ENCODE measurements around the gene KAT8. TPM values are rescaled to one million over a fixed set of nuclear protein-coding genes. Genes with fewer than 3 reads are reported as not detected.

The KAT8 gene
- total and polyA plus RNA-seq, 2 of the 13 experiments (the other 11 are each of a cell fraction or from before 2014, with no cell fraction given), result 79.0 to 84.2 TPM

DNA sequence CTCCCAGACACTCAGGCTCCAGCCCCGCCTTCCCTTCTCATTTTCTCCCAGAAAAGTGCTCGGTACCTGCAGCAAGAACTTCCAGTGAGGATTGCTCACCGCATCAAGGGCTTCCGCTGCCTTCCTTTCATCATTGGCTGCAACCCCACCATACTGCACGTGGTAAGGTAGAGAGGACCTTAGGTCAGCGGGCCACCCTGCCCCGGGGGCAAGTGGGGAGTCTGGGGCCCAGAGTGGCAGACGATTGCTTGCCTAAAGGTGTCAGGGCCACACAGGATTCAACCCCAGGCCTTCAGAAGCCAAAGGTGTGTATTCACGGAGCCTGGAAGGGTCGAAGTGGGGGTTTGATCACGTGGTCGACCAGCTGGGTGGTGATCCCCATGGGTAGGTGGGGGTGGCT is 7.8 kb upstream of the KAT8 start:
- peak overlapping the region in 2 of 3 experiments; percentile 94 to 100; a peak in 1 of 6 replicates for H3K4me3 ChIP-seq (replicated peaks in 1 of 3; ENCODE audit: insufficient read depth in 1 of 3, low read depth in 2 of 3, low read length in 3 of 3)
- intact Hi-C loops (cut with micrococcal nuclease; ENCODE audit: unreplicated experiment), result loop anchor here (5.0 kb wide), 1 partner anchor 48 kb away; no protein-coding TSS in a partner anchor
- H2AFZ ChIP-seq (ENCODE audit: low read length), result no peak overlapping the region
- H3K36me3 ChIP-seq (replicated peaks in 1 of 2; ENCODE audit: control insufficient read depth in 1 of 2, insufficient read depth in 2 of 2, low read length in 2 of 2), result peaks cover 20 to 35% of the 10 kb centered on the region in 2 experiments
- H3K79me2 ChIP-seq (ENCODE audit: insufficient read depth, low read length), result peaks cover 12% of the 10 kb centered on the region
- POLR2A ChIA-PET, result interaction anchor here (3.7 kb wide), 1 partner anchor 8 kb away, joined by 17 read pairs; the partner anchor contains the start of gene KAT8
- H3K4me1 ChIP-seq (ENCODE audit: insufficient read depth, low read length), result peaks cover 56% of the 10 kb centered on the region
- no peaks in the 10 kb centered on the region for H3K9me3 ChIP-seq (ENCODE audit: low read length)
- H3K27ac ChIP-seq (ENCODE audit: extremely low read length, insufficient read depth, low read length), result no peak overlapping the region
- WGBS (ENCODE audit: low lambda C conversion rate), result 93% methylated on average over 12 of the region's 12 CpGs
- in situ Hi-C loops (cut with HindIII; ENCODE audit: extremely low pct_ligation_motif_present, low pct_unique_long_range_greater_than_20kb), result no loop called here
- FAIRE-seq (no peak), ATAC-seq (no peak), DNase-seq (ENCODE audit: low spot score) (no peak)
- peak overlapping the region; percentile 90; the same call in 1 of the 2 replicates for H3K9ac ChIP-seq (ENCODE audit: insufficient read depth, low read depth, low read length)
- CTCF ChIA-PET (ENCODE audit: low intra/inter-chr PET ratio, low total read pairs), result no interaction called here
- no TSS peak for BruUV-seq (replicated peaks)
- H3K27me3 ChIP-seq (ENCODE audit: control insufficient read depth in 1 of 2, insufficient read depth in 2 of 2, low read length in 2 of 2), result no peaks in the 10 kb centered on the region
- H3K4me2 ChIP-seq (ENCODE audit: low read depth, low read length), result 0 out of 2 replicates have a peak overlapping the region, but pooled peaks have one; percentile 94
- H4K20me1 ChIP-seq (ENCODE audit: insufficient read depth, low read length), result no peaks in the 10 kb centered on the region
- TF ChIP-seq, protein P1, sequence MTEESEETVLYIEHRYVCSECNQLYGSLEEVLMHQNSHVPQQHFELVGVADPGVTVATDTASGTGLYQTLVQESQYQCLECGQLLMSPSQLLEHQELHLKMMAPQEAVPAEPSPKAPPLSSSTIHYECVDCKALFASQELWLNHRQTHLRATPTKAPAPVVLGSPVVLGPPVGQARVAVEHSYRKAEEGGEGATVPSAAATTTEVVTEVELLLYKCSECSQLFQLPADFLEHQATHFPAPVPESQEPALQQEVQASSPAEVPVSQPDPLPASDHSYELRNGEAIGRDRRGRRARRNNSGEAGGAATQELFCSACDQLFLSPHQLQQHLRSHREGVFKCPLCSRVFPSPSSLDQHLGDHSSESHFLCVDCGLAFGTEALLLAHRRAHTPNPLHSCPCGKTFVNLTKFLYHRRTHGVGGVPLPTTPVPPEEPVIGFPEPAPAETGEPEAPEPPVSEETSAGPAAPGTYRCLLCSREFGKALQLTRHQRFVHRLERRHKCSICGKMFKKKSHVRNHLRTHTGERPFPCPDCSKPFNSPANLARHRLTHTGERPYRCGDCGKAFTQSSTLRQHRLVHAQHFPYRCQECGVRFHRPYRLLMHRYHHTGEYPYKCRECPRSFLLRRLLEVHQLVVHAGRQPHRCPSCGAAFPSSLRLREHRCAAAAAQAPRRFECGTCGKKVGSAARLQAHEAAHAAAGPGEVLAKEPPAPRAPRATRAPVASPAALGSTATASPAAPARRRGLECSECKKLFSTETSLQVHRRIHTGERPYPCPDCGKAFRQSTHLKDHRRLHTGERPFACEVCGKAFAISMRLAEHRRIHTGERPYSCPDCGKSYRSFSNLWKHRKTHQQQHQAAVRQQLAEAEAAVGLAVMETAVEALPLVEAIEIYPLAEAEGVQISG (CRISPR knock-in tag; IDR thresholded peaks at IDR 0.05), result 0 out of 2 replicates have a peak, but pooled peaks have one; percentile 14
- TF ChIP-seq, protein P2, sequence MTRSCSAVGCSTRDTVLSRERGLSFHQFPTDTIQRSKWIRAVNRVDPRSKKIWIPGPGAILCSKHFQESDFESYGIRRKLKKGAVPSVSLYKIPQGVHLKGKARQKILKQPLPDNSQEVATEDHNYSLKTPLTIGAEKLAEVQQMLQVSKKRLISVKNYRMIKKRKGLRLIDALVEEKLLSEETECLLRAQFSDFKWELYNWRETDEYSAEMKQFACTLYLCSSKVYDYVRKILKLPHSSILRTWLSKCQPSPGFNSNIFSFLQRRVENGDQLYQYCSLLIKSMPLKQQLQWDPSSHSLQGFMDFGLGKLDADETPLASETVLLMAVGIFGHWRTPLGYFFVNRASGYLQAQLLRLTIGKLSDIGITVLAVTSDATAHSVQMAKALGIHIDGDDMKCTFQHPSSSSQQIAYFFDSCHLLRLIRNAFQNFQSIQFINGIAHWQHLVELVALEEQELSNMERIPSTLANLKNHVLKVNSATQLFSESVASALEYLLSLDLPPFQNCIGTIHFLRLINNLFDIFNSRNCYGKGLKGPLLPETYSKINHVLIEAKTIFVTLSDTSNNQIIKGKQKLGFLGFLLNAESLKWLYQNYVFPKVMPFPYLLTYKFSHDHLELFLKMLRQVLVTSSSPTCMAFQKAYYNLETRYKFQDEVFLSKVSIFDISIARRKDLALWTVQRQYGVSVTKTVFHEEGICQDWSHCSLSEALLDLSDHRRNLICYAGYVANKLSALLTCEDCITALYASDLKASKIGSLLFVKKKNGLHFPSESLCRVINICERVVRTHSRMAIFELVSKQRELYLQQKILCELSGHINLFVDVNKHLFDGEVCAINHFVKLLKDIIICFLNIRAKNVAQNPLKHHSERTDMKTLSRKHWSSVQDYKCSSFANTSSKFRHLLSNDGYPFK (CRISPR knock-in tag; IDR thresholded peaks at IDR 0.05; ENCODE audit: borderline replicate concordance), result peak; percentile 13; the same call in 1 of the 2 replicates
- TF ChIP-seq NRL (CRISPR knock-in tag; IDR thresholded peaks at IDR 0.05; ENCODE audit: borderline replicate concordance), result peak; percentile 44; the same call in 1 of the 2 replicates
- TF ChIP-seq, protein P3, sequence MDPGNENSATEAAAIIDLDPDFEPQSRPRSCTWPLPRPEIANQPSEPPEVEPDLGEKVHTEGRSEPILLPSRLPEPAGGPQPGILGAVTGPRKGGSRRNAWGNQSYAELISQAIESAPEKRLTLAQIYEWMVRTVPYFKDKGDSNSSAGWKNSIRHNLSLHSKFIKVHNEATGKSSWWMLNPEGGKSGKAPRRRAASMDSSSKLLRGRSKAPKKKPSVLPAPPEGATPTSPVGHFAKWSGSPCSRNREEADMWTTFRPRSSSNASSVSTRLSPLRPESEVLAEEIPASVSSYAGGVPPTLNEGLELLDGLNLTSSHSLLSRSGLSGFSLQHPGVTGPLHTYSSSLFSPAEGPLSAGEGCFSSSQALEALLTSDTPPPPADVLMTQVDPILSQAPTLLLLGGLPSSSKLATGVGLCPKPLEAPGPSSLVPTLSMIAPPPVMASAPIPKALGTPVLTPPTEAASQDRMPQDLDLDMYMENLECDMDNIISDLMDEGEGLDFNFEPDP (CRISPR knock-in tag; conservative IDR thresholded peaks at IDR 0.05), result no peak
- TF ChIP-seq, protein P4, sequence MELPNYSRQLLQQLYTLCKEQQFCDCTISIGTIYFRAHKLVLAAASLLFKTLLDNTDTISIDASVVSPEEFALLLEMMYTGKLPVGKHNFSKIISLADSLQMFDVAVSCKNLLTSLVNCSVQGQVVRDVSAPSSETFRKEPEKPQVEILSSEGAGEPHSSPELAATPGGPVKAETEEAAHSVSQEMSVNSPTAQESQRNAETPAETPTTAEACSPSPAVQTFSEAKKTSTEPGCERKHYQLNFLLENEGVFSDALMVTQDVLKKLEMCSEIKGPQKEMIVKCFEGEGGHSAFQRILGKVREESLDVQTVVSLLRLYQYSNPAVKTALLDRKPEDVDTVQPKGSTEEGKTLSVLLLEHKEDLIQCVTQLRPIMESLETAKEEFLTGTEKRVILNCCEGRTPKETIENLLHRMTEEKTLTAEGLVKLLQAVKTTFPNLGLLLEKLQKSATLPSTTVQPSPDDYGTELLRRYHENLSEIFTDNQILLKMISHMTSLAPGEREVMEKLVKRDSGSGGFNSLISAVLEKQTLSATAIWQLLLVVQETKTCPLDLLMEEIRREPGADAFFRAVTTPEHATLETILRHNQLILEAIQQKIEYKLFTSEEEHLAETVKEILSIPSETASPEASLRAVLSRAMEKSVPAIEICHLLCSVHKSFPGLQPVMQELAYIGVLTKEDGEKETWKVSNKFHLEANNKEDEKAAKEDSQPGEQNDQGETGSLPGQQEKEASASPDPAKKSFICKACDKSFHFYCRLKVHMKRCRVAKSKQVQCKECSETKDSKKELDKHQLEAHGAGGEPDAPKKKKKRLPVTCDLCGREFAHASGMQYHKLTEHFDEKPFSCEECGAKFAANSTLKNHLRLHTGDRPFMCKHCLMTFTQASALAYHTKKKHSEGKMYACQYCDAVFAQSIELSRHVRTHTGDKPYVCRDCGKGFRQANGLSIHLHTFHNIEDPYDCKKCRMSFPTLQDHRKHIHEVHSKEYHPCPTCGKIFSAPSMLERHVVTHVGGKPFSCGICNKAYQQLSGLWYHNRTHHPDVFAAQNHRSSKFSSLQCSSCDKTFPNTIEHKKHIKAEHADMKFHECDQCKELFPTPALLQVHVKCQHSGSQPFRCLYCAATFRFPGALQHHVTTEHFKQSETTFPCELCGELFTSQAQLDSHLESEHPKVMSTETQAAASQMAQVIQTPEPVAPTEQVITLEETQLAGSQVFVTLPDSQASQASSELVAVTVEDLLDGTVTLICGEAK (IDR thresholded peaks at IDR 0.05), result no peak
- TF ChIP-seq, protein P4 (CRISPR knock-in tag; IDR thresholded peaks at IDR 0.05), result 0 out of 2 replicates have a peak, but pooled peaks have one; percentile 23

Measured in HepG2 (cell line).